Activated CD4-positive, alpha-beta T cell treated with anti-CD3 and anti-CD28 coated beads, Interleukin-2, amount 50 U/mL, for 24 hours (primary cell): ENCODE measurements around the gene RAB22A.

Experiments used
- DNase-seq, 2 donors: peaks; one replicate each; pipeline ENCODE4 v3.0.0-alpha.2; 2020; ENCODE audit warnings: low read depth in 1 of 2, low spot score in 1 of 2

The RAB22A gene

GRCh38 chr20:58300321-58300720 is 9.2 kb upstream of the RAB22A start:
- no peak for DNase-seq

- DNase-seq: no peak
Measured at GRCh38 chr20:58303547-58303946, 6.0 kb upstream of the RAB22A start.

GRCh38 chr20:58305061-58305460 is 4.5 kb upstream of the RAB22A start:
- no peak for DNase-seq

- DNase-seq: peak; percentile 32 to 66
Measured at GRCh38 chr20:58306421-58307261, 2.9 kb upstream of the RAB22A start.

- DNase-seq: no peak
Measured at GRCh38 chr20:58307270-58307669, 2.2 kb upstream of the RAB22A start.

GRCh38 chr20:58308290-58308679 is 1.2 kb upstream of the RAB22A start:
- no peak for DNase-seq

GRCh38 chr20:58308680-58309527 is 611 bp upstream of the RAB22A start:
- peak; percentile 41 to 43 for DNase-seq

- DNase-seq: no peak
Measured at GRCh38 chr20:58310291-58310782, 822 bp downstream of the RAB22A start.

GRCh38 chr20:58312836-58313235 is 3.3 kb downstream of the RAB22A start:
- no peak for DNase-seq

GRCh38 chr20:58313396-58313795 is 3.9 kb downstream of the RAB22A start:
- DNase-seq: no peak

GRCh38 chr20:58321205-58321604 is 11.7 kb downstream of the RAB22A start:
- no peak for DNase-seq

GRCh38 chr20:58322083-58322482 is 12.6 kb downstream of the RAB22A start:
- DNase-seq: no peak

GRCh38 chr20:58325912-58326311 is 16.4 kb downstream of the RAB22A start:
- no peak for DNase-seq

- no peak for DNase-seq
Measured at GRCh38 chr20:58327211-58327610, 17.7 kb downstream of the RAB22A start.

- DNase-seq: no peak
Measured at GRCh38 chr20:58328836-58329235, 19.3 kb downstream of the RAB22A start.

GRCh38 chr20:58329711-58330110 is 20.2 kb downstream of the RAB22A start:
- no peak for DNase-seq

GRCh38 chr20:58330249-58330648 is 20.7 kb downstream of the RAB22A start:
- no peak for DNase-seq

GRCh38 chr20:58330687-58331086 is 21.2 kb downstream of the RAB22A start:
- no peak for DNase-seq

- DNase-seq: no peak
Measured at GRCh38 chr20:58331961-58332551, 22.5 kb downstream of the RAB22A start.

- no peak for DNase-seq
Measured at GRCh38 chr20:58339741-58340140, 30.2 kb downstream of the RAB22A start.

GRCh38 chr20:58340151-58340550 is 30.6 kb downstream of the RAB22A start:
- DNase-seq: no peak

- no peak for DNase-seq
Measured at GRCh38 chr20:58340853-58341252, 31.3 kb downstream of the RAB22A start.
